ENCODE data around the gene TSPAN13.

- TF ChIP-seq GABPA (IDR thresholded peaks at IDR 0.05; ENCODE audit: borderline replicate concordance, insufficient read depth, low read length) (no peak), KDM1A (IDR thresholded peaks at IDR 0.05; ENCODE audit: borderline replicate concordance, low read length) (no peak)
These were observed 22.6 kb upstream of the TSPAN13 start for GRCh38 chr7:16730937-16731336.
